HG02840 (cell line): ENCODE results near the gene PRKCB.
"Not testable (repeated sequence)": the region's sequence is repeated elsewhere in the genome, so short reads cannot be mapped to it uniquely, and the experiment has no call there.

Experiments
- ATAC-seq: cut with Tn5 transposase; IDR thresholded peaks from one replicate; pipeline ENCODE4 v1.9.1; 2021; ENCODE audit warnings: mild to moderate bottlenecking, moderate library complexity, moderate number of reproducible peaks; ENCODE audit not compliant: unreplicated experiment, low FRiP score

The PRKCB gene

DNA sequence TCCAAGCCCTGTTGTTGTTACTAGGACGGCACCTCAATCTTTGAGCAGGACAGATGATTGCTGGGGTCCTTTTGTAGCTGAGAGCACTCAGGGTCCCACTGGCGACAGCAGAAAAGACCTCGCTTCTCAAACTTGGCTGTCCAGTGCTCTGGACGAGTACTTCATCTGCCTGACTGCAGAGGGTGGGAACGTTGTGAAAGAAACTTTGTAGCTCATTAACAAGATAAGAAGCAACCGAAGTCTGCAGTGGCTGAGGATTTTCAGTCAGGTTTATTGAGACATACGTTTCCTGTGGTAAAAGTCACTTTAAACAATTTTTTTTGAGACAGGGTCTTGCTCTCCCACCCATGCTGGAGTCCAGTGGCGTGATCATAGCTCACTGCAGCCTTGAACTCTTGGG is 191.7 kb downstream of the PRKCB start:
- no peak for ATAC-seq

DNA sequence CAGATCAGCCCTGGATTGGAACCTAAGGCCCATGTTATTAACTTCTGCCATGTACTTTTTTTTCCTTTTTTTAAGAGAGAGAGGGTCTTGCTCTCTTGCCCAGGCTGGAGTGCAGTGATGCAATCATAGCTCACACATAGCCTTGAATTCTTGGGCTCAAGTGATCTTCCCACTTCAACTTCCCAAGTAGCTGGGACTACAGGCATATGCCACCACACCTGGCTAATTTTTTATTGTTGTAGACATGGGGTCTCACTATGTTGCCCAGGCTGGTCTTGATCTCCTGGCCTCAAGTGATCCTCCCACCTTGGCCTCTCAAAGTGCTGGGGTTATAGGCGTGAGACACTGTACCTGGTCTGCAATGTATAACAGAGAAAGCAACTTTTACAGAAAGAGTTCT is 194.1 kb downstream of the PRKCB start:
- ATAC-seq, result not testable (repeated sequence)

DNA sequence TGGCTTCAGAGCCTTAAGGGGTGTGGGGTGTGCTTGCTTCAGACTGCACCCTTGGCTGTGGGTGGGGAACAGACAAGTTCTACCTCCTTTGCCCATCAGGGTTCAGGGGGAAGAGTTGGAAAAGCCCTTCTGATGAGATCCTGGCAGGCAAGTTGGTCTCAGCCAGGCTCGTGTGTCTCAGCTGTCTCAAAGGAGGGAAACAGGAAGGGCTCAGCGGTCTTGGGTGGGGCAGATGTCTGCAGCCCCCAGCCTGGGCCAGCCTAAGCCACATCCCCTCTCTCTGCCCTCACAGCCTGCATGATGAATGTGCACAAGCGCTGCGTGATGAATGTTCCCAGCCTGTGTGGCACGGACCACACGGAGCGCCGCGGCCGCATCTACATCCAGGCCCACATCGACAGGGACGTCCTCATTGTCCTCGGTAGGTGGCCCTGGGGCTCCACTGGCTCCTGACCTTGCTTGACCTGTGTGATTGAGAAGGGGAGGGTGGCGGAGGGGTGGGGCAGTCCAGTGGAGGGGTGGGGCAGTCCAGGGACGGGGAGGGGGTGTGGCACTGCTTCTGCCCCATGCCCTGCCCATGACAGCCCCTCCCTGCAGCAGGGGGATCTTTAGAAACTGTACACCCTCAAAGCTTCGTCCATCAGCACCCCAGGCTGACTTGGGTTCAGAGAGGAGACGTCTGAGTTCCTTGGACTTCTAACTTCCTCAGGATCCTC is 199.5 kb downstream of the PRKCB start:
- ATAC-seq, result no peak

DNA sequence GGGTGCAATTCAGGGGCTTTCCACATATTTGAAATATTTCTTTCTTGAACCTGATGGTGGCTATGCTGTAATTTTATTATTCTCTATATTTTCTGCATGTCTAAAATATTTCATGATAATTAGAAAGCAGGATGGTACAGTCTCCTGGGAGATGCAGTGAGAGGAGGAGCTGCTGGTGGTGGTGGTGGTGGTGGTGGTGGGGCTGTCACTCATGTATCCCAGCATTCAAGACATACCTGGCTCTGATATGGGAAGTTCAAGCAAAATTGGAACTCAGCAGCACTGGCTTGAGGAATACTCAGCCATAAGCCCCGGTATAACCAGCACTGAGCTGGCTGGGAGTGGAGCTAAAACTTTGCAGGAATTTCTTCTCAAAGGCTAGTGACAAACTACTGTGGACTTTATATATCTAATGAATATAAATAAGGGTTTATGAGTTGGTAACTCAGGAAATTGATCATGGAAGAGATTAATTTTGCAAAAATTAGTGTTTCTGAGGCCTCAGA is 200.3 kb downstream of the PRKCB start:
- no peak for ATAC-seq

DNA sequence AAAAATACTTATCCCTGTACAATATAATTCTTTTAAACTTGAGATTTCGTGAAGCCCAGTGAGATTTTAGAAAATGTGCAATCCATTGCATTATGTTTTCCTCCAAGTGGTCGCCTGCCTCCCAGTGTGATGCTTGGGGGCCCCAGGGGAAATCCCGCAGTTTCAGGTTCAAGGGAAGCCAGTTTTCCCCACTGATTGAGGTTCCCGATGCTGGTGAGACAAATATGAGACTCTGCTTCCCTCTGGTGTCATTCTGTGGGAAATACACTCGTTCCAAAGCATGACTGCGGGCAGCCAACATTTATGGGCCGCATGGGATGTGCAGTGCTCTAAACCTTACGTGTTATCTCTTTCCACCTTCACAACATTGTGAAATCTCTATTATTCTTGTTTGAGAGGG is 200.8 kb downstream of the PRKCB start:
- ATAC-seq, result no peak

DNA sequence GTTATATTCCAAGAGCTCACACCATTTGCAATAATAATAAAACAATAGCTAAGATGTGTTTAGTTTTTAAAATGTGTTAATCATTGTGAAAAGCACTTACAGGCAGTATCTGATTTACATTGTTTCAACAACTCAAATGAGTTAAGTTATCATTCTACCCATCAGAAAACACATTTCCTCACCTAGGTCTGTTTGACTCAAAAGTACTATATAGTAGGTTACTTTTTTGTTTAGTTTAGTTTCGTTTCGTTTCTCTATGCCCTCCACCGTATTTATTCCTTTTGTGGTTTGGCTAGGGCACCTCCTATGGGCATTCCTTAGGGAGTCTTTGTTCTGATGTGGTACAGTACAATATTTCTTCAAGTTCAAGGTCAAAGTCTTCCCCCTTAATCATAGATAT is 201.6 kb downstream of the PRKCB start:
- no peak for ATAC-seq

DNA sequence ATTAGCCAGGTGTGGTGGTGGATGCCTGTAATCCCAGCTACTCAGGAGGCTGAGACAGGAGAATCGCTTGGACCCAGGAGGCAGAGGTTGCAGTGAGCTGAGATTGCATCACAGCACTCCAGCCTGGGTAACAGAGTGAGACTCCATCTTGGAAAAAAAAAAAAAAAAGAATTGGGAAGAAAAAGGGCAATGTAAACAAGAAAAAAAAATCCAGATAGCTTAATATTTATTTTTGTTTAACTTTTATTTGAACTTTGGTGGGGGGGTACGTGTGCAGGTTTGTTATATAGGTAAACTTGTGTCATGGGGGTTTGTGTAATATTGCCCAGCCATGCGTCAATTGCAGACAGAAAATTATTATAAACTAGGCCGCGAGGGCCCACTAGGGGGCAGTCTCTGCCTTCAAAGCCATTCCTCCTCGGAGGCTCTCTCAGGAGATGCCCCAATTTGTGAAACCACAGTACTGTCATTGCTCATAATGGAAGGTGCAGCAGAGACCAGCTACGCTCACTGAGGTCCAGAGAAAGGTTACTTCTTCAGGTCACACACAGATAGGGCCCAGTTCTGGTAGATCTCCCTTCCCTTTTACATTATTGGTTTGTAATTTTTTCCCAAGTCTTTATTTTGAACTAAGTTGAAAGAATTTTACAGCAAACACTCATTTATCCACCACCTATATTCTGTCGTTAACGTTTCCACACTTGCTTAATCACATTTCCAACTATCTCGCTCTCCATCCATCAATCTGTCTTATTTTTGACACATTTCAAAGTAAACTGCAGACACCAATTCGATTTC is 206.2 kb downstream of the PRKCB start:
- no peak for ATAC-seq

DNA sequence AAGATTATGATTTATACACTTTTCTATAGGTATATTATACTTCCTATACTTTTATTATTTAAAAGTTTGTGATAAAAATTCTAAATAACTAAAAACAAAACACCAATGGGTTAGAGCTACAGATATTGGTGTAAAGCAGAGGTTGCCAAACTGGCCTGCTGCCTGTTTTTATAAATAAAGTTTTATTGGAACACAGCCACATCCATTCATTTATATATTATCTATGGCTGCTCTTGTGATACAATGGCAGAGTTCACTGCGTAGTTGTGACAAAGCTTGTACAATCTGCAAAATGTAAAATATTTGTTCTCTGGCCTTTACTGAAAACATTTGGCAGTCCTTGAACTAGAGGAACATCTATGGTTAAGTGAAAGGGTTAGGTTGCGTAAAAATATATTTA is 208.7 kb downstream of the PRKCB start:
- no peak for ATAC-seq

DNA sequence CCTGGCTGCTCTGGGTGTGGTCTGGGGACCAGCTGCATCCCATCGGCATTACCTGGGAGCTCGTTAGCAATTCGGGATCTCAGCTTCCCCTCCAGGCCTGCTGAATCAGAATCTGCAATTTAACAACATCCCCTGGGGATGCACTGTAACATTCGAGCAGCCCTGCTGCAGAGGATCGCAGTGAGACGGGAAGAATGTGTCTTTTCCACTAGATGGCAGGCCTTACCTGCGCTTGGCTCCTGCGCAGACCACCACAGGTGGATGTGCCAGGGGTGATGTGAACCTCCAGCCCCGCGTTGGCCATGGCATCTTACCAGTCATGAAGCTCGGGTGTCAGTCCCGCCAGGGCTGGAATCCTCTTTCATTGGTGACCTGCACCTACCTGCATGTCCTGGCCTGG is 209.9 kb downstream of the PRKCB start:
- ATAC-seq, result no peak

DNA sequence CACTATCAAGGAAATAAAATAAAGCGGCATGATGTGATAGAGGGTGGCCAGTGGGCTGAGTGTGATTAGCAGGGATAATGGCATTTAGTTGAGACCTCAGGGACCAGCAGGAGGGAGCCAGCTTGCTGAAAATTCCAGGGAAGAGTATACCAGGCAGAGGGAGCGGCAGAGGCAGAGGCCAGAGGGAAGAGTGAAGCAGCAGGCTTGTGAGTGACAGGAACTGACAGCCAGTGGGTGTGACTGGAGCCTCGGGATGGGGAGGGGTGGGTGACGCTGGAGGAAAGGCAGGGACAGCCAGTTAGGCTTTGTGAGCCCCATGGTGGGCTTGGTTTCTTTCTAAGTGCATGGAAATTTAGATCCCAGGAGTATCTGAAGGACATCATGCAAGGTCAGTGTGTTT is 210.7 kb downstream of the PRKCB start:
- ATAC-seq, result no peak

DNA sequence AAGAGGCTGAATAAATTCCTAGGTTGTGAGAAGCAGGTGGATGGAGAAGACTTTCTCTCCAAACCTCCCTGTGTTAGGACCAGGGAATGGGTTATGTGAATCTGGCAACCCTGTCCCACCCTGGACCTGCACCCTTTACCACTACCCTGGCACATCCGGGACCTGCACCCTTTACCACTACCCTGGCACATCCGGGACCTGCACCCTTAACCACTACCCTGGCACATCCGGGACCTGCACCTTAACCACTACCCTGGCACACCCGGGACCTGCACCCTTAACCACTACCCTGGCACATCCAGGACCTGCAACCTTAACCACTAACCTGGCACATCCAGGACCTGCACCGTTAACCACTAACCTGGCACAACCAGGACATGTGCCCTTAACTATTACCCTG is 213.3 kb downstream of the PRKCB start:
- ATAC-seq, result no peak

DNA sequence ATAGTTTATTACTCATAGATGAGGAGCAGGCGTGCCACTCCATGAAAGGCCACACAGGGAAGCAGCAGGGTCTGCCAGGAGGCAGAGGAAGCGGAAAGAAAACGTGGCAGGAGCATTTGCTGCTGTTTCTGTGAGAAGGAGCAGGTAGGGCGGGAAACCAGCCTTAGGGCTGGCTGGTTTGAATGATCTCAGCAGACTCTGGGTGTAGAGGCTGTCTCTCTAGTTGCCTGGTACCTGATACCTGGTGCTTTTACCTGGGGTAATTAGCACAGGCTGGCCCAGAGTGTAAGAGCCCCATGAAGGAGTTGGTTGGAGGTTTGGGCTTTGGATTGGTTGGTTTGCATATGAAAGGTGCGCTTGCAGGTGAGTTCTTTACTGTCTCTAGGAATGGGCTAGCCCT is 215.3 kb downstream of the PRKCB start:
- ATAC-seq, result no peak

DNA sequence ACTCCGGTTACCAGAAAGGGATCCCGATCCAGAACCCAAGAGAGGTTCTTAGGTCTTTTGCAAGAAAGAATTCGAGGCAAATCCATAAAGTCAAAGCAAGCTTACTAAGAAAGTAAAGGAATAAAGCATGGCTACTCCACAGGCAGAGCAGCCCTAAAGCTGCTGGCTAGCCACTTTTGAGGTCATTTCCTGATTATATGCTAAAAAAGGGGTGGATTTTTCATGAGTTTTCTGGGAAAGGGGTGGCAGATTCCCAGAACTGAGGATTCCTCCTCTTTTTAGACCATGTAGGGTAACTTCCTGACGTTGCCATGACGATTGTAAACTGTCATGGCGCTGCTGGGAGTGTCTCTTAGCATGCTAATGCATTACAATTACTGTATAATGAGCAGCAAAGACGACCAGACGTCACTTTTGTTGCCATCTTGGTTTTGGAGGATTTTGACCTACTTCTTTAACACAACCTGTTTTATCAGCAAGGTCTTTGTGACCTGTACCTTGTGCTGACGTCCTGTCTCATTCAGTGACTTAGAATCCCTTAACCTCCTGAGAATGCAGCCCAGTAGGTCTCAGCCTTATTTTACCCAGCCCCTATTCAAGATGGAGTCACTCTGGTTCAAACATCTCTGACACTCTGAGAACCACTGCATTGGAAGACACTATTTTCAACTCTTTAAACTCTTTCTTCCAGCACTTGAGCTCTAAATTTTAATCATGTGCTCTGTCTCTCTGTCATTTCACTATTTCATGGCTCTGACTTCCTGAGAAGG is 216.7 kb downstream of the PRKCB start:
- no peak for ATAC-seq

DNA sequence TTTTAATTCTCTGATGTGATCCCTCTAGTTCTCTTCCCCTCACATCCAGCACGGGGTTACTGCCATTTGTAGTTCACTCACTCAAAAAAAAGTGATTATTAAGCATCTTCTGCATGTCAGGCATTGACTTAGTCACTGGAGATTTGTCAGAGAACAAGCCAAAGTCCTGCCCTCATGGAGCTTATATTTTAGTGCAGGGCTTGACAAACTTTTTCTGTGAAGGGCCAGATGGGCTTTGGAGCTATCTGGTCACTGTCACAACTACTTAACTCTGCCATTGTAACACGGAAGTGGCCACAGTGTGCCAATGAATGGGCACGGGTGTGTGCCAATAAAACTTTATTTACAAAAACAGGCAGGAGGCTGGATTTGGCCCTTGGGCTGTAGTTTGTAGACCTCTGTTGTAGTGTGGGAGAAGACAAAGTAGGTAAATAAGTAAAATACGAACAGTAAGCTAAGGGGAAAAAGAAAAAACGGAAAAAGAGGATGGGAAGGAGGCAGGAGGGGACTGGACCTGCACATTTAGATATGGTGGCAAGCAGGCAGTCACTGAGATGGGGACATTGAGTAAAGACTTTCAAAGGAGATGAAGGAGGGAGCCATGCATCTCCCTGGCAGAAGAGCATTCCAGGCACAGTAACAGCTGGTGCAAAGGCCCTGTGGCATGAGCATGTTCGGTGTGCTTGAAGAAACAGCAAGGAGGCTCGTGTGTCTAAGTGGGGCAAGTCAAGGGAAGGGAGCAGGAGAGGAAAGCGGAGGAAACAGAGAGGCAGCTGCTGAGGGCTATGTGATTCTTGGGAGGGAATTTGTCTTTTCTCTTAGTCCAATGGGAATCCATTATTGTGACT is 217.5 kb downstream of the PRKCB start:
- ATAC-seq, result no peak

DNA sequence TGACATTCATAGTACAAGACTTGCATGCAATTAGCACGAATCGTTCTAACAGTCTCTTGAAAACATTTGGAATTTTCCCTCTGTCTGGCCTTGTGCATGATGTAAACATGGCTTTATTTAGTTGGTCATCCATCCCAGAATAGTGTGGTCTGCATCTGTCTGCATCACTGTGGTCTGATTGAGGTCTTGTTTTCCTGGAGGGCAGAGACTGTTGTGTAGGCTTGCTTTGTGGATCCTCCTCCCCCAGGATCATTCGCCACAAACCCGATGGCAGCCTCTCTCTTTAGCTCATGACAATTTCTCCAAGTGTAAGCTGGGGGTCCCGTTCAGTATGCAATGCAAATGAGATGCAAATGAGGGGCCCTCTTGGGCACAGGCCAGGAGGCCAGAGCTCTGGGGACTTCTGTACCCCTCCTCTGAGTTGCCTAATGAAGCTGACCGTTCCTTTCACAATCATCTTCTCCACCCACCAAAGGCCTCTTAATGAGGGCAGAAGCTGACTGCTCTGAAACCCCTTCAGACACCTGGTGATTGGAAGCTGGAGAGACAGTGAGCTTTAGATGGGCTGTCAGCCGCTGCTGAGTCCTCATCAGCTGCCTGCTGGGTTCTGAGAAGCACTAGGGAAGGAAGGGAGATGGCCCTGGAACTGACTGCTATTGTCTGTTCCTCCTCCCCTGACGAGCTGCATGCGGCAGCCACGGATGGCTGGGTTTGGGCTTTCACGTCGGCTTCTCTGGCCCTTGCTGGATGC is 219.1 kb downstream of the PRKCB start:
- no peak for ATAC-seq

DNA sequence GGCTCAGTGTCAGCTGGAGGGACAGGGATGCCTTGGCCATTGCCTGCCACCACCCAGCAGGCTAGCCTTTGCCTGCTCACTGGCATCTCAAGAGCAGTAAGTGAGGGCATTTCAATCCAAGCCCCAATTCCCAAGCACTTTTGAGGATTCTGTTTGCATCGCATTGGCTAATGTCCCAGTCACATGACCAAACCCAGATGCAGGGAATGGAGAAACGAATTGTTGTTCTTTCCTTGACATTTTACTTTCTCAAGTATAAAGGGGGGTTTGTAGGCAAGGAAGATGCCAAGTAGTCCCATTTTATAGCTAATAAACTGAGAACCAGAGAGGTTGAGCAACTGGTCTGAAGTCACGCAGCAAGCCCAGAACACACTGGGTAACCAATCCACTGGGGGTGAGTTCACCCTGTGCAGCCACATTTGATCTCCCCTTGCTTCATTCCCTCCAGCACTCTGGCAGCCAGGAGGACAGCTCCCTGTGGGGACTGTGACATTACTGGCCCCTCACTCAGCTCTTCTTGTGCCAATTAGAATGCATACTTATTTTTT is 226.6 kb downstream of the PRKCB start:
- ATAC-seq, result no peak

DNA sequence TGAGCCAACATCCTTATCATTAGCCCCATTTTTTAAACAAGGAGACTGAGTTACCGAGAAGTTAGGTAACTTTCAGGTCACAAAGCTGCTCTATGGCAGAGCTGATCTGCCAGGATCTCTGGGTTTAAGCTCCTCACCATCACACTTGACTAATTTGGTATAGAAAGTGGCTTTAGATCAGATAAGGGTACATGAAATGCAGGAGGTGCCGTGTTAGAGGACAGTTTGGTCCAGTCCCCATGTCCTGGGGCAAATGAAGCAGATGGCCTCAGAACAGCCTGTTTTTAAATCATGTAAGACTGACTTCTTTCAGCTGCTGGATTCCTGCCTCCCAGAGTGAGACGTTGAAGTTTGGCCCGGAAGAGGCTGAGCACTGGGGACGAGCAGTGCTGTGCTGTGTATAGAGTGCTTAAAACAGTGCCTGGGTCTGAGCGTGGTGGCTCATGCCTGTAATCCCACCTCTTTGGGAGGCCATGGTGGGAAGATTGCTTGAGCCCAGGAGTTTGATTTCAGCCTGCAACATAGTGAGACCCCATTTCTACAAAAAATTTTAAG is 233.3 kb downstream of the PRKCB start:
- ATAC-seq, result no peak

DNA sequence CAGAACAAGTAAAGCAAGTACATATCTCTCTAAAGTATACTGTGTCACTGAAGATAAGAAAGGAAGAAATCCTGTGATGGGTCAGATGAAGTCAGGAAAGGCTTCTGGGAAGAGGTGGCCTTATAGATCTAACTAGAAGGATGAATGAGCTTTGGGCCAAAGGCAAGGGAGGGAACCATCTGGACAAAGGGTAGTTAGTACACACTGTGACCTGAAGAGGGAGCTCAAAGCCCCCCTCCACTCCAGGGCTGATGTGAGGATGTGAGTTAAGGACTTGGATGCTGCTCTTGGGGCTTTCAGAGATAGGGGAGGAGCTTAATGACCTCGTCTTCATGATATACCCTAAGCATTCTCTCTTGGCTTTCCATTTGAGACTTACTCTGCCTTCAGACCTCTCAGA is 235.1 kb downstream of the PRKCB start:
- no peak for ATAC-seq
